Endothelial cell of umbilical vein (primary cell): Measurements from ENCODE around the gene SPAG9.

Experiments
- CTCF ChIP-seq, 2 donors: IDR thresholded peaks; 1 replicate in 1 of 2; 2 replicates in 1 of 2; pipeline ENCODE4 v1.5.1; 2011; ENCODE audit warnings: low read length in 2 of 2, mild to moderate bottlenecking in 2 of 2, moderate library complexity in 2 of 2, control low read depth in 1 of 2, inconsistent platforms in 1 of 2, low read depth in 1 of 2; ENCODE audit not compliant: insufficient read depth in 1 of 2; ENCODE audit errors: extremely low read depth in 1 of 2
- EZH2 ChIP-seq: IDR thresholded peaks from 2 replicates; pipeline ENCODE4 v1.6.1; 2012; ENCODE audit warnings: borderline replicate concordance, low read depth, mild to moderate bottlenecking, moderate library complexity, low read length, inconsistent platforms; ENCODE audit not compliant: severe bottlenecking
- JUN ChIP-seq: IDR thresholded peaks from 2 replicates; pipeline ENCODE4 v1.6.1; 2011; ENCODE audit warnings: borderline replicate concordance, low read depth; ENCODE audit not compliant: insufficient read length, insufficient read depth
- POLR2A ChIP-seq: IDR thresholded peaks from 2 replicates; pipeline ENCODE4 v1.6.1; 2012; ENCODE audit warnings: low read depth, mild to moderate bottlenecking, control low read depth, low read length

- TF ChIP-seq CTCF (IDR thresholded peaks at IDR 0.05; ENCODE audit: extremely low read depth in 1 of 2, insufficient read depth in 1 of 2, low read depth in 1 of 2, low read length in 2 of 2) (no peak), POLR2A (no peak), JUN (no peak), EZH2 (no peak)
Measured at GRCh38 chr17:50924800-50925199, 195.9 kb downstream of the SPAG9 start.
